WTC11 (cell line): ENCODE measurements around the gene ZNF567.

ENCODE experiments used
- CTCF ChIP-seq: fragments of 200-600 bp; IDR thresholded peaks from 2 replicates; pipeline ENCODE4 v1.8.0; 2022; ENCODE audit warnings: antibody characterized with exemption
- SMAD3 ChIP-seq: sonication (generic); formaldehyde crosslinking; IDR thresholded peaks from 2 replicates; pipeline ENCODE4 v1.8.0; 2022; ENCODE audit warnings: missing genetic modification reagents, mild to moderate bottlenecking, borderline replicate concordance

- TF ChIP-seq CTCF (no peak), SMAD3 (CRISPR knock-in tag) (no peak)
These were observed 32.5 kb downstream of the ZNF567 start for GRCh38 chr19:36719687-36720556.
